IMR-90 (cell line): ENCODE data around the gene IRF5. TPM values are rescaled to one million over a fixed set of nuclear protein-coding genes. Genes with fewer than 3 reads are reported as not detected.

Experiments
- ATAC-seq: fragments of 200-7000 bp; cut with Tn5 transposase; 2 replicates; pipeline ENCODE4 v1.9.1; 2020; ENCODE audit warnings: low read depth, mild to moderate bottlenecking, moderate library complexity
- BruUV-seq: library from RNA; stranded (reverse); fragments of 400-500 nt; replicated peaks from 2 replicates; lab custom pipeline; 2021; lab: Mats Ljungman, UMichigan
- CTCF ChIA-PET: fragments of 300-600 bp; formaldehyde crosslinking; extraction: SDS; loops from one replicate; lab custom pipeline; 2021; ENCODE audit warnings: antibody characterized with exemption; lab: Yijun Ruan, JAX
- POLR2A ChIA-PET: fragments of 300-600 bp; sonication (Branson Sonifier 250); formaldehyde crosslinking; loops from one replicate; lab custom pipeline; 2022; ENCODE audit warnings: antibody characterized with exemption; ENCODE audit not compliant: unreplicated experiment; lab: Charles Lee
- DNase-seq: peaks from one replicate; pipeline ENCODE4 v3.0.0; 2013
- H2AFZ ChIP-seq: replicated peaks from 2 replicates; pipeline ENCODE3; 2013; ENCODE audit warnings: low read length, mild to moderate bottlenecking; ENCODE audit not compliant: poor library complexity
- H2AK5ac ChIP-seq: 2 replicates; pipeline ENCODE4 v1.6.1; 2013; ENCODE audit warnings: low read depth, low read length, inconsistent platforms
- H2AK9ac ChIP-seq: replicated peaks from 2 replicates; pipeline ENCODE3; 2013; ENCODE audit warnings: mild to moderate bottlenecking, low read depth, low read length, moderate library complexity; ENCODE audit not compliant: poor library complexity
- H2BK120ac ChIP-seq: 2 replicates; pipeline ENCODE4 v1.6.1; 2013; ENCODE audit warnings: low read depth, low read length, inconsistent platforms
- H2BK15ac ChIP-seq: 3 replicates; pipeline ENCODE4 v1.6.1; 2013; ENCODE audit warnings: low read depth, low read length, inconsistent platforms
- H2BK20ac ChIP-seq: 2 replicates; pipeline ENCODE4 v1.6.1; 2013; ENCODE audit warnings: low read depth, mild to moderate bottlenecking, inconsistent platforms, low read length, moderate library complexity
- H2BK5ac ChIP-seq: 2 replicates; pipeline ENCODE4 v1.6.1; 2013; ENCODE audit warnings: mild to moderate bottlenecking, low read depth, low read length, inconsistent platforms; ENCODE audit not compliant: poor library complexity, severe bottlenecking
- H3K14ac ChIP-seq: replicated peaks from 2 replicates; pipeline ENCODE4 v1.6.1; 2013; ENCODE audit warnings: low read depth, low read length, inconsistent platforms
- H3K18ac ChIP-seq: 2 replicates; pipeline ENCODE4 v1.6.1; 2013; ENCODE audit warnings: low read depth, low read length, control low read depth
- H3K23ac ChIP-seq: 2 replicates; pipeline ENCODE4 v1.6.1; 2013; ENCODE audit warnings: low read depth, low read length, inconsistent platforms
- H3K27ac ChIP-seq: 2 replicates; pipeline ENCODE4 v1.5.1; 2013; ENCODE audit warnings: mild to moderate bottlenecking, control low read depth, low read length; ENCODE audit not compliant: insufficient read depth
- H3K27me3 ChIP-seq: 2 replicates; pipeline ENCODE4 v1.6.1; 2013; ENCODE audit warnings: low read length; ENCODE audit not compliant: control insufficient read depth, insufficient read depth
- H3K36me3 ChIP-seq: 2 replicates; pipeline ENCODE4 v1.6.1; 2013; ENCODE audit warnings: low read length, mixed read lengths; ENCODE audit not compliant: control insufficient read depth, insufficient read depth
- H3K4ac ChIP-seq: 2 replicates; pipeline ENCODE4 v1.6.1; 2013; ENCODE audit warnings: low read depth, low read length, inconsistent platforms
- H3K4me1 ChIP-seq: 2 replicates; pipeline ENCODE4 v1.6.1; 2013; ENCODE audit warnings: low read length, mixed read lengths; ENCODE audit not compliant: control insufficient read depth, insufficient read depth
- H3K4me2 ChIP-seq: 2 replicates; pipeline ENCODE4 v1.6.1; 2013; ENCODE audit warnings: low read depth, mild to moderate bottlenecking, control low read depth, low read length, moderate library complexity
- H3K4me3 ChIP-seq: 2 replicates; pipeline ENCODE4 v1.5.1; 2013; ENCODE audit warnings: low read depth, mild to moderate bottlenecking, control low read depth, low read length, moderate library complexity; ENCODE audit not compliant: insufficient read depth
- H3K56ac ChIP-seq: 2 replicates; pipeline ENCODE4 v1.6.1; 2013; ENCODE audit warnings: low read length, inconsistent platforms; ENCODE audit not compliant: insufficient read depth; ENCODE audit errors: extremely low read depth
- H3K79me1 ChIP-seq, 2 experiments: 2 replicates each; pipeline ENCODE4 v1.6.1; 2013; ENCODE audit warnings: low read length in 2 of 2, inconsistent platforms in 1 of 2, low read depth in 1 of 2
- H3K9ac ChIP-seq: 2 replicates; pipeline ENCODE4 v1.6.1; 2013; ENCODE audit warnings: low read depth, low read length, control low read depth
- H3K9me1 ChIP-seq: 2 replicates; pipeline ENCODE4 v1.6.1; 2013; ENCODE audit warnings: low read length, inconsistent platforms; ENCODE audit not compliant: insufficient read depth
- H3K9me3 ChIP-seq: 2 replicates; pipeline ENCODE4 v1.6.1; 2013; ENCODE audit warnings: low read length; ENCODE audit not compliant: control insufficient read depth, insufficient read depth
- H4K20me1 ChIP-seq: 2 replicates; pipeline ENCODE4 v1.6.1; 2013; ENCODE audit warnings: low read length, inconsistent platforms; ENCODE audit not compliant: insufficient read depth
- H4K5ac ChIP-seq: 2 replicates; pipeline ENCODE4 v1.6.1; 2013; ENCODE audit warnings: mild to moderate bottlenecking, low read depth, low read length, control low read depth
- H4K8ac ChIP-seq, 2 experiments: 2 replicates each; pipeline ENCODE4 v1.6.1; 2013; ENCODE audit warnings: low read depth in 2 of 2, low read length in 2 of 2, control low read depth in 1 of 2, inconsistent platforms in 1 of 2
- H4K91ac ChIP-seq: 2 replicates; pipeline ENCODE4 v1.6.1; 2013; ENCODE audit warnings: low read depth, low read length, inconsistent platforms; ENCODE audit not compliant: insufficient read depth
- SMC3 ChIP-seq: fragments of 150-350 bp; IDR thresholded peaks from 2 replicates; pipeline ENCODE4 v1.6.1; 2016; ENCODE audit warnings: low read depth, mild to moderate bottlenecking, antibody characterized with exemption, low read length, moderate library complexity
- WGBS, 2 experiments: methylation state at CpG; one replicate each; pipeline versions ENCODE4 v1.1.5 to v1.1.7; 2013; ENCODE audit warnings: missing lambda C conversion rate in 2 of 2; ENCODE audit not compliant: insufficient read length in 1 of 2; ENCODE audit errors: extremely low coverage in 2 of 2; 5-methylcytosine and 5-hydroxymethylcytosine counted together
- dilution Hi-C: fragments of 300-500 bp; cut with HindIII; formaldehyde crosslinking; loops from one replicate; pipeline ENCODE4 v1.14.3; 2018; ENCODE audit warnings: low sequenced_read_pairs; ENCODE audit not compliant: unreplicated experiment
- in situ Hi-C: fragments of 300-500 bp; cut with MboI; formaldehyde crosslinking; loops from 3 replicates; pipeline ENCODE4 v1.14.3; 2019; ENCODE audit warnings: low sequenced_read_pairs, inconsistent platforms, mixed read lengths
- intact Hi-C: fragments of 100-400 bp; cut with micrococcal nuclease; formaldehyde crosslinking; loops from 2 replicates; pipeline ENCODE4 v1.10.0; 2022
- polyA plus RNA-seq, 3 experiments: library from polyadenylated mRNA; depleted of rRNA; stranded (reverse); fragments of >200 nt; gene quantifications; 2 replicates each; pipeline ENCODE4 v1.2.3, GENCODE V29; 2012; ENCODE audit warnings: low replicate concordance in 1 of 3
- total RNA-seq: library from RNA; depleted of rRNA; stranded (reverse); fragments of >200 nt; gene quantifications from 2 replicates; pipeline ENCODE4 v1.2.3, GENCODE V29; 2012

IRF5 gene
- total and polyA plus RNA-seq, 2 of the 4 experiments (the other 2 are of a cell fraction), result 0.14 to 0.18 TPM

GRCh38 chr7:128909625-128910568 is 27.8 kb upstream of the IRF5 start:
- Histone ChIP-seq H3K4me3 (peak overlapping the region; percentile 9; the same call in 1 of the 2 replicates), H3K36me3 (no peaks in the 10 kb centered on the region), H3K4ac (no peak overlapping the region), H2BK15ac (no peak overlapping the region), H4K20me1 (no peaks in the 10 kb centered on the region), H3K27ac (no peak overlapping the region), H4K8ac (no peak overlapping the region; a peak in 1 of 4 replicates), H3K9me1 (no peaks in the 10 kb centered on the region), H2BK20ac (no peak overlapping the region), H3K18ac (no peak overlapping the region), H3K4me2 (peak overlapping the region; percentile 31; the same call in 1 of the 2 replicates), H2BK120ac (no peak overlapping the region), H3K23ac (no peak overlapping the region), H2AK9ac (no peak overlapping the region), H3K14ac (no peak overlapping the region), H2AK5ac (no peak overlapping the region), H3K9ac (no peak overlapping the region), H3K4me1 (no peaks in the 10 kb centered on the region), H4K5ac (no peak overlapping the region), H2AFZ (peak overlapping the region; percentile 95), H3K9me3 (no peaks in the 10 kb centered on the region), H3K56ac (no peak overlapping the region), H3K79me1 (no peaks in the 10 kb centered on the region), H4K91ac (no peak overlapping the region), H2BK5ac (no peak overlapping the region), H3K27me3 (peaks cover 69% of the 10 kb centered on the region)
- CTCF ChIA-PET, result interaction anchor here (1.4 to 1.9 kb wide), 2 partner anchors 26 to 182 kb away, joined by 4 to 6 read pairs; no protein-coding TSS in a partner anchor
- ATAC-seq (peak; percentile 70), DNase-seq (peak; percentile 23)
- in situ Hi-C loops, result no loop called here
- no peak for TF ChIP-seq SMC3
- dilution Hi-C loops, result no loop called here
- intact Hi-C loops, result no loop called here
- POLR2A ChIA-PET, result no interaction called here
- BruUV-seq, result no TSS peak
- WGBS, 2 experiments, result 9% methylated on average over 6 of the region's 42 CpGs; no CpG with 5 or more reads in 1 of the 2 experiments
